A549 (cell line): ENCODE measurements around the gene FERMT3. TPM values are rescaled to one million over a fixed set of nuclear protein-coding genes. Genes with fewer than 3 reads are reported as not detected.

Source experiments
- ATAC-seq, 2 experiments: fragments of 200-7000 bp in 1 of 2; fragments of >200 bp in 1 of 2; cut with Nextera tagmentation in 1 of 2; cut with Tn5 transposase in 1 of 2; 3 replicates each; pipeline versions ENCODE4 v1.8.0 to v1.9.1; 2018 to 2020; ENCODE audit warnings: mild to moderate bottlenecking in 1 of 2, moderate library complexity in 1 of 2
- CTCF ChIA-PET: fragments of 300-600 bp; sonication (Branson Sonifier 250); formaldehyde crosslinking; extraction: SDS; loops from one replicate; lab custom pipeline; 2021; ENCODE audit warnings: antibody characterized with exemption, inconsistent platforms; lab: Yijun Ruan, JAX
- POLR2A ChIA-PET: fragments of 350-600 bp; formaldehyde crosslinking; extraction: SDS; loops from one replicate; lab custom pipeline; 2021; ENCODE audit warnings: antibody characterized with exemption, inconsistent platforms; lab: Yijun Ruan, JAX
- DNase-seq, 2 experiments: peaks; one replicate each; pipeline versions ENCODE4 v3.0.0 to v3.0.0-alpha.2; 2011 to 2016; ENCODE audit warnings: low read depth in 1 of 2, low spot score in 1 of 2
- FAIRE-seq: peaks from 2 replicates; lab custom pipeline; 2011; peaks lifted over from hg19 to GRCh38; lab: Jason Lieb, UNC
- H3K27ac ChIP-seq, 2 experiments: fragments of >200 bp; sonication (Bioruptor Twin); formaldehyde crosslinking; 3 replicates each; pipeline ENCODE4 v1.5.1; 2016 to 2017
- H3K4me1 ChIP-seq: fragments of >200 bp; sonication (Bioruptor Twin); formaldehyde crosslinking; 3 replicates; pipeline ENCODE4 v1.6.1; 2016
- H3K4me2 ChIP-seq: fragments of >200 bp; sonication (Bioruptor Twin); formaldehyde crosslinking; 3 replicates; pipeline ENCODE4 v1.6.1; 2016
- H3K4me3 ChIP-seq: fragments of >200 bp; sonication (Bioruptor Twin); formaldehyde crosslinking; 3 replicates; pipeline ENCODE4 v1.5.1; 2016
- H3K9me3 ChIP-seq: fragments of >200 bp; sonication (Bioruptor Twin); formaldehyde crosslinking; 3 replicates; pipeline ENCODE4 v1.6.1; 2016
- FOSB ChIP-seq: fragments of 250-450 bp; sonication (Bioruptor Pico); IDR thresholded peaks from 2 replicates; pipeline ENCODE4 v1.5.0; 2020; ENCODE audit warnings: mild to moderate bottlenecking, moderate library complexity
- GATA3 ChIP-seq: IDR thresholded peaks from 2 replicates; pipeline ENCODE4 v1.6.1; 2012; ENCODE audit warnings: borderline replicate concordance
- HDAC2 ChIP-seq: fragments of 200-600 bp; sonication (generic); IDR thresholded peaks from 2 replicates; pipeline ENCODE4 v1.6.1; 2016
- HOXB13 ChIP-seq: fragments of 250-450 bp; sonication (Bioruptor Pico); IDR thresholded peaks from 2 replicates; pipeline ENCODE4 v1.5.0; 2020; ENCODE audit warnings: low read depth, mild to moderate bottlenecking, moderate library complexity
- JUNB ChIP-seq: fragments of >200 bp; sonication (Bioruptor Twin); formaldehyde crosslinking; IDR thresholded peaks from 2 replicates; pipeline ENCODE4 v1.6.1; 2016
- KDM1A ChIP-seq: fragments of 200-600 bp; sonication (generic); IDR thresholded peaks from 2 replicates; pipeline ENCODE4 v1.6.1; 2016; ENCODE audit warnings: low read depth, mild to moderate bottlenecking
- PHF8 ChIP-seq: fragments of 200-600 bp; sonication (generic); IDR thresholded peaks from 2 replicates; pipeline ENCODE4 v1.6.1; 2016; ENCODE audit warnings: low read depth, mild to moderate bottlenecking, antibody characterized with exemption, moderate library complexity, borderline replicate concordance
- POLR2A ChIP-seq: IDR thresholded peaks from 2 replicates; pipeline ENCODE4 v1.6.1; 2012; ENCODE audit warnings: mild to moderate bottlenecking, low read length
- RARB ChIP-seq: fragments of 250-450 bp; sonication (Bioruptor Pico); IDR thresholded peaks from 2 replicates; pipeline ENCODE4 v1.8.0; 2021; ENCODE audit warnings: mild to moderate bottlenecking, moderate library complexity
- SMC3 ChIP-seq: fragments of >200 bp; sonication (Bioruptor Twin); formaldehyde crosslinking; IDR thresholded peaks from 3 replicates; pipeline ENCODE4 v1.6.1; 2018; ENCODE audit warnings: inconsistent platforms
- TFCP2L1 ChIP-seq: fragments of 250-450 bp; sonication (Bioruptor Pico); IDR thresholded peaks from 2 replicates; pipeline ENCODE4 v1.5.0; 2021; ENCODE audit warnings: mild to moderate bottlenecking
- ZC3H11A ChIP-seq: fragments of 450-650 bp; IDR thresholded peaks from 2 replicates; pipeline ENCODE4 v1.6.1; 2014; ENCODE audit warnings: antibody characterized with exemption, mild to moderate bottlenecking
- ZSCAN20 ChIP-seq: fragments of 250-450 bp; sonication (Bioruptor Pico); IDR thresholded peaks from 2 replicates; pipeline ENCODE4 v1.8.0; 2022; ENCODE audit warnings: mild to moderate bottlenecking, moderate library complexity
- WGBS: methylation state at CpG from one replicate; pipeline ENCODE4 v1.1.6; 2017; ENCODE audit errors: missing lambda C conversion rate; 5-methylcytosine and 5-hydroxymethylcytosine counted together
- polyA plus RNA-seq, 4 experiments: library from polyadenylated mRNA; depleted of rRNA in 3 of 4; stranded (reverse); fragments of >200 nt; fragmentation: RNase III in 1 of 4; extraction: RNeasy Plus Mini Kit Qiagen cat#74134 plus additional on column Dnase treatment in 1 of 4; gene quantifications; 2 replicates in 3 of 4; 3 replicates in 1 of 4; pipeline ENCODE4 v1.2.3, GENCODE V29; 2011 to 2017
- TF ChIP-seq, protein P1 (sequence below): fragments of 250-450 bp; sonication (Bioruptor Pico); IDR thresholded peaks from 2 replicates; pipeline ENCODE4 v1.5.0; 2021; ENCODE audit warnings: mild to moderate bottlenecking, moderate library complexity, borderline replicate concordance
- TF ChIP-seq, protein P2 (sequence below): fragments of >200 bp; sonication (Bioruptor Twin); formaldehyde crosslinking; IDR thresholded peaks from 3 replicates; pipeline ENCODE4 v1.5.1; 2016

FERMT3 gene
- polyA plus RNA-seq, 2 of the 4 experiments (the other 2 are of a cell fraction): 0.56 to 2.1 TPM

DNA sequence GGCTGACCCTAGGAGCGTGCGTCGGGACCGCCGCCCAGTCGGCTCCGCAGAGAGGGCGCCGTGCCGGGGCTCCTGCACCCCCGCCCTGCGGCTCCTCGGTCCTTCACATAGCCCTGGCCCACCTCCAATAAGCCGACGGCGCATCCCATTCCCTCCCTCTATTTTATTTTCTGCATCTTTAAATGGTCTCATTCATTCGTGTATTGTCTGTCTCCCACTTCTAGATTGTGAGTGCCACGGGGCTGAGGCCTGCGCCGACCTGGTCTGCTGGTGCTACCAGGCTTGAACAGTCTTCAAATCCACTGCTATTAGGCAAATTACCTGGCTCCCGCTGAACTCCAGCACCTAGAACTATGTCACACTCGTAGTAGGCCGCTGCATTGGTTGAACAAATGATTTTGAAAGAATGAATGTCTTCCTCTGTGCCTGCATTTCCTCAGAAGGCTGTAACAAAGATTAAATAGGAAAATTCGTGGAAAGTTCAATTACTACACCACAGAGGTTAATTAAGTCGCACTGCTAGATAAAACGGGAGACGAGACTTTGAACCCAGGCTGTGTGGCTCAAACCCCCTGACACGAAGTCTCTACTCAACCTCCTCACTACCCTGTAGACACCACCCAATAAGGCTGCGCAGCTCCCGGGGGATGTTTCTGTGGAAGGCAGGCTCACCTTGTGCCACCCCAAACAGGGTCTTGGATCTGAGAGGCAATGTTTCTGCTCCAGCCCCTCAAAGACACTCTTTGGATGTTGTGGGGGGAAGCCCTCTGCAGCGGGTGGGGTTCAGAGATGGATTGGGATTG, 41.4 kb downstream of the FERMT3 start (continued):
- no peak for TF ChIP-seq HOXB13
- TF ChIP-seq ZSCAN20 (CRISPR knock-in tag): no peak
- TF ChIP-seq HDAC2: no peak
- no peak for TF ChIP-seq RARB (CRISPR knock-in tag)
- TF ChIP-seq, protein P1, sequence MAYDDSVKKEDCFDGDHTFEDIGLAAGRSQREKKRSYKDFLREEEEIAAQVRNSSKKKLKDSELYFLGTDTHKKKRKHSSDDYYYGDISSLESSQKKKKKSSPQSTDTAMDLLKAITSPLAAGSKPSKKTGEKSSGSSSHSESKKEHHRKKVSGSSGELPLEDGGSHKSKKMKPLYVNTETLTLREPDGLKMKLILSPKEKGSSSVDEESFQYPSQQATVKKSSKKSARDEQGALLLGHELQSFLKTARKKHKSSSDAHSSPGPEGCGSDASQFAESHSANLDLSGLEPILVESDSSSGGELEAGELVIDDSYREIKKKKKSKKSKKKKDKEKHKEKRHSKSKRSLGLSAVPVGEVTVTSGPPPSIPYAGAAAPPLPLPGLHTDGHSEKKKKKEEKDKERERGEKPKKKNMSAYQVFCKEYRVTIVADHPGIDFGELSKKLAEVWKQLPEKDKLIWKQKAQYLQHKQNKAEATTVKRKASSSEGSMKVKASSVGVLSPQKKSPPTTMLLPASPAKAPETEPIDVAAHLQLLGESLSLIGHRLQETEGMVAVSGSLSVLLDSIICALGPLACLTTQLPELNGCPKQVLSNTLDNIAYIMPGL (CRISPR knock-in tag): no peak

DNA sequence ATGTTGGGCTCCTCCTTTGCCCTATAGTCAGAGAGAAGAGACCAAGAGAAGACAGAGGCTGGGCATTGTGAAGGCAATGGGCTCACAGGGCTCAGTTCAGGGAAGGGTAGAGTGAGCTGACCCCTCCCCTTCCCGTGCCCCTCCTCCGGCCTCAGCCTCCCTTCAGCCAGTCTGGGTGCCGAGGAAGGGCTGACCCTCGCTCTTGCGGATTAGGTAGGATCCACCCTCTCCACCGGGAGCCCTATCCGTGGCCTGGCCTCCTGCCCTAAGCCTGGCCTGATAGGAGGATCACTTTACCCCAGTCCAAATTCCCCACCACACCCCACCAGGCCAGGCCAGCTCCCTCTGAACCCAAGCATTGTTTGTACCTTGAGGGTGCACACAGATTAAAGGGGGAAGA, 42.1 kb downstream of the FERMT3 start:
- 83% methylated on average over 6 of the region's 7 CpGs for WGBS
- H3K4me2 ChIP-seq: no peak overlapping the region
- H3K9me3 ChIP-seq: no peaks in the 10 kb centered on the region
- DNase-seq (no peak), FAIRE-seq (no peak)
- ChIA-PET POLR2A (no interaction called here), CTCF (interaction anchor here (3.1 to 12.2 kb wide), 3 partner anchors 12 to 55 kb away, joined by 12 to 220 read pairs (median 206); partner anchors contain the start of genes CATSPERZ and ESRRA)
- TF ChIP-seq GATA3: no peak
- TF ChIP-seq POLR2A: peak; percentile 10; the same call in 1 of the 2 replicates
- TF ChIP-seq KDM1A: no peak
- TF ChIP-seq PHF8: no peak
- TF ChIP-seq, all 56 proteins: peak for 1
- no peak overlapping the region for H3K4me3 ChIP-seq
- H3K27ac ChIP-seq: peak overlapping the region in 1 of 2 experiments; percentile 99; a peak in 2 of 6 replicates
- peaks cover 44% of the 10 kb centered on the region for H3K4me1 ChIP-seq
- no peak for ATAC-seq

DNA sequence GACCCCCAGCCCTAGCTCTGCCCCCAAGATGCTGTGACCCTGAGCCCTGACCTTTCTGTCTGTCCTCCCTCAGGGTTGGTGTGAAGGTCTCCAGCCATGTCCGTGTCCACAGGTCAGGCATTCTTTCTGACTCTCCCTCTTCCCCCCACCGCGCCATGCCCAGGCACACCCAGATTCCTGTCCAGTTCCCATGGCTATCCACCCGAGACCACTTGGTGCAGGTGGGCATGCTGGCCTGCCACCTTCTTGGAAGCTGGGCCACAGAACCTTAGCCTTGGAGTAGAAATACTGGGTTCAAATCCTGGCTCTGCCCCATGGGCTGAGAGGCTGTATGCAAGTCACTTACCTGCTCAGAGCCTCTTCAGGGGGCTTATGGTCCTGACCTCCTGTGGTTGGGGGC, 42.5 kb downstream of the FERMT3 start:
- H3K27ac ChIP-seq: peak overlapping the region in 1 of 2 experiments; percentile 99; a peak in 2 of 6 replicates
- ChIA-PET CTCF (interaction anchor here (2.2 to 12.2 kb wide), 6 partner anchors 13 to 104 kb away, joined by 7 to 220 read pairs (median 19); partner anchors contain the start of genes CATSPERZ and ESRRA), POLR2A (interaction anchor here (1.6 kb wide), 1 partner anchor 21 kb away, joined by 5 read pairs; no protein-coding TSS in a partner anchor)
- no peaks in the 10 kb centered on the region for H3K9me3 ChIP-seq
- H3K4me3 ChIP-seq: no peak overlapping the region
- WGBS: 90% methylated on average over 4 of the region's 4 CpGs
- H3K4me2 ChIP-seq: no peak overlapping the region
- peaks cover 40% of the 10 kb centered on the region for H3K4me1 ChIP-seq
- TF ChIP-seq POLR2A (no peak), FOSB (CRISPR knock-in tag) (no peak), JUNB (no peak), SMC3 (no peak), TFCP2L1 (no peak), ZC3H11A (no peak)
- TF ChIP-seq, protein P2, sequence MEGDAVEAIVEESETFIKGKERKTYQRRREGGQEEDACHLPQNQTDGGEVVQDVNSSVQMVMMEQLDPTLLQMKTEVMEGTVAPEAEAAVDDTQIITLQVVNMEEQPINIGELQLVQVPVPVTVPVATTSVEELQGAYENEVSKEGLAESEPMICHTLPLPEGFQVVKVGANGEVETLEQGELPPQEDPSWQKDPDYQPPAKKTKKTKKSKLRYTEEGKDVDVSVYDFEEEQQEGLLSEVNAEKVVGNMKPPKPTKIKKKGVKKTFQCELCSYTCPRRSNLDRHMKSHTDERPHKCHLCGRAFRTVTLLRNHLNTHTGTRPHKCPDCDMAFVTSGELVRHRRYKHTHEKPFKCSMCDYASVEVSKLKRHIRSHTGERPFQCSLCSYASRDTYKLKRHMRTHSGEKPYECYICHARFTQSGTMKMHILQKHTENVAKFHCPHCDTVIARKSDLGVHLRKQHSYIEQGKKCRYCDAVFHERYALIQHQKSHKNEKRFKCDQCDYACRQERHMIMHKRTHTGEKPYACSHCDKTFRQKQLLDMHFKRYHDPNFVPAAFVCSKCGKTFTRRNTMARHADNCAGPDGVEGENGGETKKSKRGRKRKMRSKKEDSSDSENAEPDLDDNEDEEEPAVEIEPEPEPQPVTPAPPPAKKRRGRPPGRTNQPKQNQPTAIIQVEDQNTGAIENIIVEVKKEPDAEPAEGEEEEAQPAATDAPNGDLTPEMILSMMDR: no peak
- no peak for FAIRE-seq
- no peak for DNase-seq
- no peak for ATAC-seq
